Immature natural killer cell (primary cell): Measurements from ENCODE around the gene IGF1R. TPM values are rescaled to one million over a fixed set of nuclear protein-coding genes. Genes with fewer than 3 reads are reported as not detected.

Experiments used
- DNase-seq, 3 donors: peaks; one replicate each; pipeline ENCODE4 v3.0.0; 2022; ENCODE audit warnings: mixed read lengths in 1 of 3
- H3K27ac Mint-ChIP-seq, 6 donors: one replicate each; pipeline ENCODE4 v1.8.0; 2020; ENCODE audit warnings: mixed read lengths in 6 of 6, mild to moderate bottlenecking in 5 of 6, inconsistent platforms in 4 of 6, moderate library complexity in 3 of 6
- H3K27me3 Mint-ChIP-seq, 3 donors: one replicate each; pipeline ENCODE4 v1.8.0; 2020 to 2021; ENCODE audit warnings: low read depth in 3 of 3, mild to moderate bottlenecking in 3 of 3, mixed read lengths in 3 of 3, moderate library complexity in 3 of 3, inconsistent platforms in 1 of 3
- H3K36me3 Mint-ChIP-seq, 3 donors: one replicate each; pipeline ENCODE4 v1.8.0; 2020; ENCODE audit warnings: mixed read lengths in 3 of 3, inconsistent platforms in 2 of 3, mild to moderate bottlenecking in 2 of 3
- H3K4me1 Mint-ChIP-seq, 2 donors: one replicate each; pipeline ENCODE4 v1.8.0; 2020; ENCODE audit warnings: inconsistent platforms in 2 of 2, mild to moderate bottlenecking in 2 of 2, mixed read lengths in 2 of 2, moderate library complexity in 1 of 2
- H3K4me3 Mint-ChIP-seq, 5 donors: one replicate each; pipeline ENCODE4 v1.8.0; 2020; ENCODE audit warnings: mild to moderate bottlenecking in 5 of 5, mixed read lengths in 5 of 5, inconsistent platforms in 3 of 5, moderate library complexity in 3 of 5
- H3K9me3 Mint-ChIP-seq, 6 donors: one replicate each; pipeline ENCODE4 v1.8.0; 2020; ENCODE audit warnings: mild to moderate bottlenecking in 6 of 6, mixed read lengths in 6 of 6, inconsistent platforms in 4 of 6, moderate library complexity in 3 of 6
- polyA plus RNA-seq, 3 donors: library from polyadenylated mRNA; unstranded; fragments of 300-500 nt; fragmentation: Illumina TruSeq; gene quantifications; one replicate each; pipeline ENCODE4 v1.2.3, GENCODE V29; 2021

Gene IGF1R
- polyA plus RNA-seq, 3 donors from 2014 or later = 1.4 to 4.7 (median 1.4) TPM

- DNase-seq = no peak
- Mint-ChIP-seq H3K4me3 (no peak overlapping the region), H3K36me3 (no peaks in the 10 kb centered on the region), H3K27ac (no peak overlapping the region), H3K9me3 (no peaks in the 10 kb centered on the region), H3K4me1 (peaks cover 4 to 6% of the 10 kb centered on the region in 2 donors), H3K27me3 (peaks cover 0 to 2% (median 0%) of the 10 kb centered on the region in 3 donors)
These were observed 158.9 kb downstream of the IGF1R start for GRCh38 chr15:98807262-98807661.

GRCh38 chr15:98809273-98809672, 160.9 kb downstream of the IGF1R start:
- H3K27me3 Mint-ChIP-seq = peaks cover 0 to 2% (median 2%) of the 10 kb centered on the region in 3 donors
- H3K27ac Mint-ChIP-seq = no peak overlapping the region
- peaks cover 2% of the 10 kb centered on the region in 2 donors for H3K4me1 Mint-ChIP-seq
- no peak for DNase-seq
- H3K36me3 Mint-ChIP-seq = no peaks in the 10 kb centered on the region
- no peak overlapping the region for H3K4me3 Mint-ChIP-seq
- no peaks in the 10 kb centered on the region for H3K9me3 Mint-ChIP-seq

- DNase-seq = no peak
- Mint-ChIP-seq H3K27me3 (peaks cover 2 to 4% (median 3%) of the 10 kb centered on the region in 3 donors), H3K4me1 (peaks cover 0 to 2% of the 10 kb centered on the region in 2 donors), H3K4me3 (no peak overlapping the region), H3K36me3 (peaks cover 0 to 5% (median 0%) of the 10 kb centered on the region in 3 donors), H3K27ac (no peak overlapping the region), H3K9me3 (no peaks in the 10 kb centered on the region)
These were observed 164.5 kb downstream of the IGF1R start for GRCh38 chr15:98812716-98813446.

- no peak overlapping the region for H3K27ac Mint-ChIP-seq
- peaks cover 0 to 5% (median 0%) of the 10 kb centered on the region in 3 donors for H3K36me3 Mint-ChIP-seq
- H3K27me3 Mint-ChIP-seq = peaks cover 2 to 4% (median 3%) of the 10 kb centered on the region in 3 donors
- H3K9me3 Mint-ChIP-seq = no peaks in the 10 kb centered on the region
- H3K4me1 Mint-ChIP-seq = peaks cover 0 to 2% of the 10 kb centered on the region in 2 donors
- H3K4me3 Mint-ChIP-seq = no peak overlapping the region
- DNase-seq = no peak
These were observed 165.6 kb downstream of the IGF1R start for GRCh38 chr15:98813951-98814350.

- H3K4me3 Mint-ChIP-seq = no peak overlapping the region
- peaks cover 0 to 5% (median 0%) of the 10 kb centered on the region in 3 donors for H3K36me3 Mint-ChIP-seq
- peaks cover 2 to 4% (median 3%) of the 10 kb centered on the region in 3 donors for H3K27me3 Mint-ChIP-seq
- DNase-seq = no peak
- no peaks in the 10 kb centered on the region for H3K9me3 Mint-ChIP-seq
- peaks cover 0 to 2% of the 10 kb centered on the region in 2 donors for H3K4me1 Mint-ChIP-seq
- H3K27ac Mint-ChIP-seq = no peak overlapping the region
These were observed 166.9 kb downstream of the IGF1R start for GRCh38 chr15:98815207-98815606.

GRCh38 chr15:98817745-98818144, 169.4 kb downstream of the IGF1R start:
- Mint-ChIP-seq H3K9me3 (no peaks in the 10 kb centered on the region), H3K27ac (no peak overlapping the region), H3K27me3 (peaks cover 2 to 4% (median 3%) of the 10 kb centered on the region in 3 donors), H3K36me3 (peaks cover 0 to 5% (median 0%) of the 10 kb centered on the region in 3 donors), H3K4me3 (no peak overlapping the region), H3K4me1 (peaks cover 1 to 2% of the 10 kb centered on the region in 2 donors)
- DNase-seq = no peak

- no peak overlapping the region for H3K4me3 Mint-ChIP-seq
- H3K27me3 Mint-ChIP-seq = peaks cover 0 to 3% (median 3%) of the 10 kb centered on the region in 3 donors
- peaks cover 0 to 5% (median 0%) of the 10 kb centered on the region in 6 donors for H3K9me3 Mint-ChIP-seq
- H3K27ac Mint-ChIP-seq = peak overlapping the region in 1 of 6 donors; percentile 68
- H3K36me3 Mint-ChIP-seq = no peaks in the 10 kb centered on the region
- DNase-seq = no peak
- H3K4me1 Mint-ChIP-seq = peaks cover 7 to 11% of the 10 kb centered on the region in 2 donors
These were observed 174.7 kb downstream of the IGF1R start for GRCh38 chr15:98823012-98823458.

- Mint-ChIP-seq H3K4me3 (no peak overlapping the region), H3K27me3 (peaks cover 3% of the 10 kb centered on the region in 3 donors), H3K4me1 (peaks cover 7 to 11% of the 10 kb centered on the region in 2 donors), H3K36me3 (peaks cover 0 to 4% (median 0%) of the 10 kb centered on the region in 3 donors), H3K27ac (no peak overlapping the region), H3K9me3 (peaks cover 0 to 11% (median 4%) of the 10 kb centered on the region in 6 donors)
- DNase-seq = no peak
These were observed 175.3 kb downstream of the IGF1R start for GRCh38 chr15:98823616-98824015.

GRCh38 chr15:98824595-98824994, 176.3 kb downstream of the IGF1R start:
- Mint-ChIP-seq H3K4me3 (no peak overlapping the region), H3K27ac (peak overlapping the region in 1 of 6 donors; percentile 2), H3K36me3 (peaks cover 4 to 8% (median 5%) of the 10 kb centered on the region in 3 donors), H3K27me3 (peaks cover 3% of the 10 kb centered on the region in 3 donors), H3K9me3 (peaks cover 4 to 17% (median 10%) of the 10 kb centered on the region in 6 donors), H3K4me1 (peaks cover 7 to 11% of the 10 kb centered on the region in 2 donors)
- DNase-seq = no peak

- peaks cover 7 to 11% of the 10 kb centered on the region in 2 donors for H3K4me1 Mint-ChIP-seq
- no peak overlapping the region for H3K4me3 Mint-ChIP-seq
- H3K27me3 Mint-ChIP-seq = peaks cover 3% of the 10 kb centered on the region in 3 donors
These were observed 178.3 kb downstream of the IGF1R start for GRCh38 chr15:98826658-98827057.

GRCh38 chr15:98827217-98827616, 178.9 kb downstream of the IGF1R start:
- no peak overlapping the region for H3K4me3 Mint-ChIP-seq
- peaks cover 19 to 26% (median 23%) of the 10 kb centered on the region in 3 donors for H3K36me3 Mint-ChIP-seq
- no peak for DNase-seq
- no peak overlapping the region for H3K27ac Mint-ChIP-seq
- H3K9me3 Mint-ChIP-seq = peaks cover 23 to 43% (median 35%) of the 10 kb centered on the region in 6 donors
- H3K4me1 Mint-ChIP-seq = peaks cover 7 to 11% of the 10 kb centered on the region in 2 donors
- H3K27me3 Mint-ChIP-seq = peaks cover 3% of the 10 kb centered on the region in 3 donors

More at GRCh38 chr15:98826658-98827057, 178.3 kb downstream of the IGF1R start:
- no peak for DNase-seq
- H3K27ac Mint-ChIP-seq = no peak overlapping the region
- peaks cover 17 to 38% (median 31%) of the 10 kb centered on the region in 6 donors for H3K9me3 Mint-ChIP-seq
- H3K36me3 Mint-ChIP-seq = peaks cover 18 to 21% (median 19%) of the 10 kb centered on the region in 3 donors

- Mint-ChIP-seq H3K4me1 (peaks cover 0 to 6% of the 10 kb centered on the region in 2 donors), H3K27me3 (peaks cover 0 to 3% (median 3%) of the 10 kb centered on the region in 3 donors), H3K9me3 (peaks cover 24 to 48% (median 38%) of the 10 kb centered on the region in 6 donors), H3K36me3 (peaks cover 19 to 29% (median 28%) of the 10 kb centered on the region in 3 donors), H3K27ac (no peak overlapping the region), H3K4me3 (no peak overlapping the region)
- DNase-seq = no peak
These were observed 181.8 kb downstream of the IGF1R start for GRCh38 chr15:98830034-98830634.

GRCh38 chr15:98834976-98835375, 186.6 kb downstream of the IGF1R start:
- peaks cover 18 to 32% (median 23%) of the 10 kb centered on the region in 6 donors for H3K9me3 Mint-ChIP-seq
- H3K36me3 Mint-ChIP-seq = peaks cover 10 to 25% (median 20%) of the 10 kb centered on the region in 3 donors
- no peak for DNase-seq
- peaks cover 0 to 6% of the 10 kb centered on the region in 2 donors for H3K4me1 Mint-ChIP-seq
- peaks cover 0 to 1% (median 0%) of the 10 kb centered on the region in 3 donors for H3K27me3 Mint-ChIP-seq
- no peak overlapping the region for H3K4me3 Mint-ChIP-seq
- no peak overlapping the region for H3K27ac Mint-ChIP-seq

GRCh38 chr15:98835876-98836275, 187.5 kb downstream of the IGF1R start:
- Mint-ChIP-seq H3K36me3 (peaks cover 6 to 18% (median 16%) of the 10 kb centered on the region in 3 donors), H3K27ac (no peak overlapping the region), H3K27me3 (peaks cover 0 to 2% (median 0%) of the 10 kb centered on the region in 3 donors), H3K9me3 (peaks cover 13 to 23% (median 15%) of the 10 kb centered on the region in 6 donors), H3K4me1 (peaks cover 0 to 6% of the 10 kb centered on the region in 2 donors), H3K4me3 (no peak overlapping the region)
- no peak for DNase-seq
